ENCODE measurements around the gene DPF3.

The DPF3 gene

GRCh38 chr14:72828604-72829003, 65.3 kb downstream of the DPF3 start:
- no peak for ATAC-seq (ENCODE audit: low read depth)
- H3K27me3 Mint-ChIP-seq = no peaks in the 10 kb centered on the region

DNA sequence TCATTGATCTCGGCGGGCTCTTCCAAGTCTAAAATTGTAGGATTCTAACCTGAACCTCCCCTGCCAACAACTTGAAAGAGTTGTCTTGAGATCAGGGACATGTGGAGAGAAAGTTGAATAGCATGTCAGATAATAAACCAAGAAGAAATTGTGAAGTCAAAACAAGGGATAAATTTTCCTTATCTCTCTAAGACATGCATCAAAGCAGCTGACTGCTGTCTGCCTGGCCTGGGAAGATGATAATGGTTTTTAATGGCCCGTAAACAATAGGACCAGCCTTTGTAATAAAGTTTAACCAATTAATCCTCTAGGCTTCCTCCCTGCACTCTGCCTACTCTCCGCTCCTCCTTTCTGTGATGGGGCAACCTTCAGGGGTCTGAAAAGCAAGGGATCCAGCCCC, 67.9 kb downstream of the DPF3 start:
- ATAC-seq (ENCODE audit: low read depth) = no peak
- no peak overlapping the region for H3K27ac Mint-ChIP-seq
- H3K36me3 Mint-ChIP-seq = peaks cover 9% of the 10 kb centered on the region
- no peaks in the 10 kb centered on the region for H3K9me3 Mint-ChIP-seq
- H3K27me3 Mint-ChIP-seq = no peaks in the 10 kb centered on the region
- no peak for DNase-seq (ENCODE audit: low spot score in 2 of 2)
- peaks cover 14% of the 10 kb centered on the region for H3K4me1 Mint-ChIP-seq
- H3K4me3 Mint-ChIP-seq = no peak overlapping the region

More at GRCh38 chr14:72828604-72829003, 65.3 kb downstream of the DPF3 start:
- no peak overlapping the region for H3K4me3 Mint-ChIP-seq
- H3K36me3 Mint-ChIP-seq = peaks cover 15% of the 10 kb centered on the region
- no peak overlapping the region for H3K27ac Mint-ChIP-seq
- DNase-seq (ENCODE audit: low spot score in 2 of 2) = no peak
- peaks cover 21% of the 10 kb centered on the region for H3K4me1 Mint-ChIP-seq
- no peaks in the 10 kb centered on the region for H3K9me3 Mint-ChIP-seq

DNA sequence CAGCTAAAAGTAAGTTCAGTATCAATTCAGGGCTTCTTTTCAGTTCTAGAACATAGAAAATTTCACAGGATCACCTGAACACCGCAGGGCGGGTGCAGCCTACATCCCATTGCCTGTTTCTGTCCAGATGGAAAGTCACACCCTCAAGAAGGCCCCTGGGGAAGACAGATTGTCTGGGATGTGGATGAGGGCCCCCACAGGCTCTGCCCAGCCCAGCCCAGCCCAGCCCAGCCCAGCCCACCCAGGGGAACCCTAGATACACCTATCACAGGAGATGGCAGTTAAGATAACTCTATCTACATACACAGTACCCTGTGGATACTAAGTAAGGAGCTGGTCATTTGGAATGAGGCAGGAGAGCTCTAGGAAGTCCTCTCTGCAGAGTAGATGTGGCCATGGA, 68.4 kb downstream of the DPF3 start:
- DNase-seq (ENCODE audit: low spot score in 2 of 2) (no peak), ATAC-seq (ENCODE audit: low read depth) (no peak)
- H3K9me3 Mint-ChIP-seq = no peaks in the 10 kb centered on the region
- peaks cover 6% of the 10 kb centered on the region for H3K36me3 Mint-ChIP-seq
- no peak overlapping the region for H3K27ac Mint-ChIP-seq
- H3K27me3 Mint-ChIP-seq = no peaks in the 10 kb centered on the region
- peaks cover 14% of the 10 kb centered on the region for H3K4me1 Mint-ChIP-seq
- no peak overlapping the region for H3K4me3 Mint-ChIP-seq

- H3K9me3 Mint-ChIP-seq = no peaks in the 10 kb centered on the region
- peaks cover 14% of the 10 kb centered on the region for H3K4me1 Mint-ChIP-seq
- no peak for DNase-seq (ENCODE audit: low spot score in 2 of 2)
- no peak overlapping the region for H3K27ac Mint-ChIP-seq
- H3K4me3 Mint-ChIP-seq = no peak overlapping the region
- ATAC-seq (ENCODE audit: low read depth) = no peak
- H3K36me3 Mint-ChIP-seq = peaks cover 6% of the 10 kb centered on the region
- no peaks in the 10 kb centered on the region for H3K27me3 Mint-ChIP-seq
Observed at GRCh38 chr14:72824051-72824450, 69.8 kb downstream of the DPF3 start.

DNA sequence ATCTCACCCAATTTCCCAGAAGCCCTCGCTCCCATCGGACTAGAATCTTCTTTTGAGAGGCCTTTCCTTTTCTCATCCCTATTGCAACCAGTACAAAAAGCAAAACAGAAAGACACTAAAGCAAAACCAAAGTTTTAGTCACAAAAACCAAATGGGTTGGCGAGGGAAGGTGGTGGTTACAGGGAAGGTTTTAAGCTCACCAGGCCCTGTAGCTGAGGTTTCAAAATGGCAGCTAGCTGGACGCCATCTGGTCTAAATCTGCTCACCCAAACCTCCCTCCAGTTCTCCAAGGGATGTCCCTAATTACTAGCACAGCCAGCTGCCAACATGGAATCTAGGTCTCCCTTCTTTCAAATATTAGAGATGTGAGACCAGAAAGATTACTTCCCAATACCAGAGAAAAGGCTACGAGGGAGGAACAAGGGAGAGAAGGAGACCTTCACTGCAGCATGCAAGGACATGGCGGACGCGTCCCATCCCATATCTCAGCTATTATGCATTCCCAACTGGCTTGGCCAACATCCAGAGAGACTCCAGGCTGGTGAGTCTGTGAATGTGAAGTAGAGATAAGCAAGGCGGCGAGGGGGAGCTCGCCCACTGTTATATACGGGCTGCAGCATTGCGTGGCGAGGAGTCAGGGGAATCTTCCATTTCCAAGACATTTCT, 70.8 kb downstream of the DPF3 start:
- no peak for DNase-seq (ENCODE audit: low spot score in 2 of 2)
- Mint-ChIP-seq H3K9me3 (peaks cover 1% of the 10 kb centered on the region), H3K4me1 (peaks cover 10% of the 10 kb centered on the region), H3K27me3 (no peaks in the 10 kb centered on the region), H3K27ac (no peak overlapping the region), H3K4me3 (no peak overlapping the region), H3K36me3 (peaks cover 3% of the 10 kb centered on the region)
- ATAC-seq (ENCODE audit: low read depth) = no peak

- H3K27me3 Mint-ChIP-seq = no peaks in the 10 kb centered on the region
- H3K4me3 Mint-ChIP-seq = no peak overlapping the region
- peaks cover 1% of the 10 kb centered on the region for H3K9me3 Mint-ChIP-seq
- H3K27ac Mint-ChIP-seq = no peak overlapping the region
- DNase-seq (ENCODE audit: low spot score in 2 of 2) (no peak), ATAC-seq (ENCODE audit: low read depth) (no peak)
- H3K4me1 Mint-ChIP-seq = peaks cover 23% of the 10 kb centered on the region
- H3K36me3 Mint-ChIP-seq = peaks cover 3% of the 10 kb centered on the region
Observed at GRCh38 chr14:72818998-72819397, 74.9 kb downstream of the DPF3 start.

DNA sequence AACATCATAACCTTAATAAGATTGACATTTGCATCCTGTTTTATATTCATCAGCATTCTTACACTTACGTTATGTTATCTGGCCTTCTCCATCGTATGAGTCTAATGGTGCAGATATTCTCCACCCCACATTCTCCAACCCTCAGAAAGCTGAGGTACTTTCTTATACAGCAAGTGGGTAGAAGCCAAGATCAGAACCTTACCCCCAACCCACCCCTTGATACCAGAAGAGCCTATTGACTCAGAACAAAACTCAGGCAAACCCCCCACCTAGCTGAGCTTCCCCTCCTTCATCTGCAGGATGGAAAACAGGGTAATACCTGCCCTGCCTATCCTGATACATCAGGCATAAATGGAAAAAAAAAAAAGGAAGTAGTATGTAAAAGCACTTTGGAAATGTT, 77.6 kb downstream of the DPF3 start:
- H3K36me3 Mint-ChIP-seq = peaks cover 1% of the 10 kb centered on the region
- no peak for ATAC-seq (ENCODE audit: low read depth)
- DNase-seq (ENCODE audit: low spot score in 2 of 2) = no peak
- no peaks in the 10 kb centered on the region for H3K27me3 Mint-ChIP-seq
- H3K9me3 Mint-ChIP-seq = peaks cover 1% of the 10 kb centered on the region
- H3K4me1 Mint-ChIP-seq = peaks cover 20% of the 10 kb centered on the region
- H3K4me3 Mint-ChIP-seq = no peak overlapping the region
- peak overlapping the region; percentile 83 for H3K27ac Mint-ChIP-seq

GRCh38 chr14:72815430-72815829, 78.5 kb downstream of the DPF3 start:
- DNase-seq (ENCODE audit: low spot score in 2 of 2) (no peak), ATAC-seq (ENCODE audit: low read depth) (no peak)
- H3K36me3 Mint-ChIP-seq = peaks cover 1% of the 10 kb centered on the region
- H3K9me3 Mint-ChIP-seq = peaks cover 1% of the 10 kb centered on the region
- H3K27me3 Mint-ChIP-seq = no peaks in the 10 kb centered on the region
- peaks cover 28% of the 10 kb centered on the region for H3K4me1 Mint-ChIP-seq
- no peak overlapping the region for H3K4me3 Mint-ChIP-seq
- no peak overlapping the region for H3K27ac Mint-ChIP-seq

DNA sequence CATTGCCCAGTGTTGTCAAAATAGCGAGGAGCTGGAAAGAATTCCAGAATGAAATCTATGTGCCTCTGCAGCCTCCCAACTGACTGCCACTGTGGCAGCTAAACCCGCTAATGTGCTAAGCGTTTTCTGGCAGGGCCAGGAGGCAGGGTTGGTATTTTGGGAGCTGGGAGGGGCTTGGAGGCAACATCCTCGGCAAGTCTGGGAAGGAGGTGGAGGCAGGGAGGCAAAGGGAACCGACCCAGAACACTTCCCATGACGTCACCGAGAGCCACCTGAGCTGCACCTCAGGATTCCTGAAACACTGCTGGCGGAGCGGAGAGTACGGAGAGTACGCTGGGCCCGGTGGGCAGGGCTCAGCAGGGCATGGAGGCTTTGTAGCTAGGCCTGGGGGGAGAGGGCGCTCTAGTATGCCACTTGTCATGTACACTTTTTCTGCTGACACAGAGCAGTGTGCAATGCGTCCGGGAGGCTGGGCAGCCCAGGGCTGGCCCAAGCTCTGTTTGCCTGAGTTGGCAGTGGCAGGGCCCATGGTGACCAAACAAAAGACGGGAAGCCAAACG, 81.5 kb downstream of the DPF3 start:
- Mint-ChIP-seq H3K4me3 (no peak overlapping the region), H3K27ac (peak overlapping the region; percentile 18), H3K27me3 (no peaks in the 10 kb centered on the region), H3K4me1 (peaks cover 43% of the 10 kb centered on the region), H3K9me3 (no peaks in the 10 kb centered on the region), H3K36me3 (no peaks in the 10 kb centered on the region)
- ATAC-seq (ENCODE audit: low read depth) = no peak
- DNase-seq (ENCODE audit: low spot score in 2 of 2) = no peak

GRCh38 chr14:72810201-72810600, 83.7 kb downstream of the DPF3 start:
- ATAC-seq (ENCODE audit: low read depth) = peak; percentile 85
- Mint-ChIP-seq H3K27ac (peak overlapping the region; percentile 9), H3K27me3 (no peaks in the 10 kb centered on the region), H3K9me3 (no peaks in the 10 kb centered on the region), H3K36me3 (peaks cover 6% of the 10 kb centered on the region), H3K4me3 (peak overlapping the region; percentile 15), H3K4me1 (peaks cover 30% of the 10 kb centered on the region)
- DNase-seq (ENCODE audit: low spot score in 2 of 2) = no peak

- ATAC-seq (ENCODE audit: low read depth) = no peak
- no peaks in the 10 kb centered on the region for H3K27me3 Mint-ChIP-seq
- peaks cover 7% of the 10 kb centered on the region for H3K36me3 Mint-ChIP-seq
- H3K4me3 Mint-ChIP-seq = no peak overlapping the region
- no peak for DNase-seq (ENCODE audit: low spot score in 2 of 2)
- peaks cover 34% of the 10 kb centered on the region for H3K4me1 Mint-ChIP-seq
- H3K27ac Mint-ChIP-seq = no peak overlapping the region
- no peaks in the 10 kb centered on the region for H3K9me3 Mint-ChIP-seq
Observed at GRCh38 chr14:72809063-72809462, 84.8 kb downstream of the DPF3 start.

- DNase-seq (ENCODE audit: low spot score in 2 of 2) = no peak
- Mint-ChIP-seq H3K9me3 (no peaks in the 10 kb centered on the region), H3K27ac (no peak overlapping the region), H3K4me3 (no peak overlapping the region), H3K27me3 (no peaks in the 10 kb centered on the region), H3K36me3 (peaks cover 8% of the 10 kb centered on the region), H3K4me1 (peaks cover 35% of the 10 kb centered on the region)
- ATAC-seq (ENCODE audit: low read depth) = no peak
Observed at GRCh38 chr14:72808564-72808963, 85.3 kb downstream of the DPF3 start.

- Mint-ChIP-seq H3K4me3 (no peak overlapping the region), H3K27me3 (no peaks in the 10 kb centered on the region), H3K4me1 (peaks cover 19% of the 10 kb centered on the region), H3K27ac (peak overlapping the region; percentile 22), H3K36me3 (peaks cover 20% of the 10 kb centered on the region), H3K9me3 (peaks cover 2% of the 10 kb centered on the region)
- DNase-seq (ENCODE audit: low spot score in 2 of 2) = no peak
- no peak for ATAC-seq (ENCODE audit: low read depth)
Observed at GRCh38 chr14:72802588-72802946, 91.3 kb downstream of the DPF3 start.

- ATAC-seq (ENCODE audit: low read depth) (no peak), DNase-seq (ENCODE audit: low spot score in 2 of 2) (no peak)
- H3K4me3 Mint-ChIP-seq = no peak overlapping the region
- H3K27me3 Mint-ChIP-seq = no peaks in the 10 kb centered on the region
- H3K4me1 Mint-ChIP-seq = peaks cover 19% of the 10 kb centered on the region
- no peak overlapping the region for H3K27ac Mint-ChIP-seq
- H3K36me3 Mint-ChIP-seq = peaks cover 20% of the 10 kb centered on the region
- H3K9me3 Mint-ChIP-seq = peaks cover 2% of the 10 kb centered on the region
Observed at GRCh38 chr14:72801836-72802587, 91.9 kb downstream of the DPF3 start.
